HCT116 (cell line): ENCODE data around the gene TAS1R2. TPM values are rescaled to one million over a fixed set of nuclear protein-coding genes. Genes with fewer than 3 reads are reported as not detected.

Experiments used
- ATAC-seq: fragments of 200-7000 bp; cut with Tn5 transposase; 2 replicates; pipeline ENCODE4 v1.9.1; 2020; ENCODE audit warnings: mild to moderate bottlenecking, moderate library complexity
- BruUV-seq: library from RNA; stranded (reverse); fragments of 400-500 nt; replicated peaks from 2 replicates; lab custom pipeline; 2021; lab: Mats Ljungman, UMichigan
- CTCF ChIA-PET: fragments of 300-600 bp; sonication (Branson Sonifier 250); formaldehyde crosslinking; loops from one replicate; lab custom pipeline; 2021; ENCODE audit warnings: antibody characterized with exemption; lab: Charles Lee
- POLR2A ChIA-PET: fragments of 300-600, 350-600 bp; sonication (Branson Sonifier 250); formaldehyde crosslinking; loops from one replicate; lab custom pipeline; 2021; ENCODE audit warnings: antibody characterized with exemption; lab: Charles Lee
- RAD21 ChIA-PET, 2 experiments: fragments of 300-600 bp; sonication (Branson Sonifier 250); formaldehyde crosslinking; loops; one replicate each; lab custom pipeline; 2023; ENCODE audit warnings: low total read pairs in 2 of 2; ENCODE audit not compliant: uncharacterized antibody in 2 of 2, unreplicated experiment in 2 of 2, low non-redundant PET in 1 of 2; lab: Charles Lee
- DNase-seq: peaks from one replicate; pipeline ENCODE4 v3.0.0-alpha.2; 2010; ENCODE audit warnings: low read depth, low spot score
- H2AFZ ChIP-seq: fragments of 200-600 bp; shearing (Covaris generic), sonication (generic); 2 replicates; pipeline ENCODE4 v1.6.1; 2017; ENCODE audit warnings: low read depth, mixed run types, mixed read lengths, antibody characterized with exemption, low read length; ENCODE audit not compliant: poor library complexity, severe bottlenecking
- H3K27ac ChIP-seq: 2 replicates; pipeline ENCODE4 v1.5.1; 2012; ENCODE audit warnings: low read depth, low read length
- H3K27me3 ChIP-seq: fragments of 200-600 bp; sonication (generic); 2 replicates; pipeline ENCODE4 v1.6.1; 2016; ENCODE audit warnings: mixed run types, low read length, mixed read lengths; ENCODE audit not compliant: insufficient read depth
- H3K36me3 ChIP-seq, 2 experiments: fragments of 200-500 bp in 1 of 2; fragments of 200-600 bp in 1 of 2; sonication (Bioruptor generic) in 1 of 2; sonication (generic) in 1 of 2; 2 replicates each; pipeline versions ENCODE4 v1.5.1 to v1.6.1; 2014 to 2016; ENCODE audit warnings: low read length in 2 of 2, inconsistent platforms in 1 of 2, mixed read lengths in 1 of 2, mixed run types in 1 of 2; ENCODE audit not compliant: insufficient read depth in 2 of 2, control insufficient read depth in 1 of 2
- H3K4me1 ChIP-seq, 2 experiments: fragments of 200-600 bp in 1 of 2; sonication (generic) in 1 of 2; 2 replicates each; pipeline versions ENCODE4 v1.5.1 to v1.6.1; 2012 to 2017; ENCODE audit warnings: low read length in 2 of 2, inconsistent platforms in 1 of 2, mild to moderate bottlenecking in 1 of 2, mixed read lengths in 1 of 2, mixed run types in 1 of 2, moderate library complexity in 1 of 2; ENCODE audit not compliant: insufficient read depth in 2 of 2, control insufficient read depth in 1 of 2
- H3K4me2 ChIP-seq: fragments of 200-600 bp; sonication (generic); 2 replicates; pipeline ENCODE4 v1.6.1; 2017; ENCODE audit warnings: mixed run types, low read length, mixed read lengths
- H3K4me3 ChIP-seq, 2 experiments: fragments of 200-600 bp in 1 of 2; sonication (generic) in 1 of 2; replicated peaks in 1 of 2; 2 replicates each; pipeline ENCODE4 v1.5.1; 2011 to 2016; ENCODE audit warnings: low read length in 2 of 2, control low read depth in 1 of 2, low read depth in 1 of 2, mild to moderate bottlenecking in 1 of 2, mixed read lengths in 1 of 2, mixed run types in 1 of 2
- H3K79me2 ChIP-seq: fragments of 200-600 bp; sonication (generic); 2 replicates; pipeline ENCODE4 v1.6.1; 2017; ENCODE audit warnings: mild to moderate bottlenecking, mixed run types, low read length, moderate library complexity, mixed read lengths; ENCODE audit not compliant: insufficient read depth
- H3K9ac ChIP-seq: fragments of 200-600 bp; sonication (generic); 2 replicates; pipeline ENCODE4 v1.6.1; 2016; ENCODE audit warnings: low read length, mixed read lengths
- H3K9me2 ChIP-seq: fragments of 200-600 bp; sonication (generic), shearing (Covaris generic); 2 replicates; pipeline ENCODE4 v1.6.1; 2017; ENCODE audit warnings: mixed run types, mild to moderate bottlenecking, moderate library complexity; ENCODE audit not compliant: insufficient read depth
- H3K9me3 ChIP-seq, 2 experiments: fragments of 200-500 bp in 1 of 2; fragments of 200-600 bp in 1 of 2; sonication (Bioruptor generic) in 1 of 2; sonication (generic) in 1 of 2; 2 replicates each; pipeline ENCODE4 v1.6.1; 2014 to 2017; ENCODE audit warnings: low read length in 2 of 2, mixed read lengths in 2 of 2, inconsistent platforms in 1 of 2, low read depth in 1 of 2, mild to moderate bottlenecking in 1 of 2, mixed run types in 1 of 2, moderate library complexity in 1 of 2; ENCODE audit not compliant: control insufficient read depth in 1 of 2, insufficient read depth in 1 of 2
- H4K20me1 ChIP-seq: fragments of 200-600 bp; sonication (generic), shearing (Covaris generic); 2 replicates; pipeline ENCODE4 v1.6.1; 2017; ENCODE audit warnings: mixed run types, mild to moderate bottlenecking, moderate library complexity; ENCODE audit not compliant: insufficient read depth
- EGR1 ChIP-seq: IDR thresholded peaks from 2 replicates; pipeline ENCODE4 v1.6.1; 2012; ENCODE audit warnings: low read depth
- ELF1 ChIP-seq: IDR thresholded peaks from 2 replicates; pipeline ENCODE4 v1.6.1; 2012; ENCODE audit warnings: low read depth, borderline replicate concordance
- EZH2 ChIP-seq: fragments of 200-600 bp; sonication (generic); IDR thresholded peaks from 2 replicates; pipeline ENCODE4 v1.6.1; 2017; ENCODE audit warnings: antibody characterized with exemption, mixed run types
- EZH2phosphoT487 ChIP-seq: fragments of 200-600 bp; IDR thresholded peaks from 2 replicates; pipeline ENCODE4 v1.6.1; 2018; ENCODE audit warnings: antibody characterized with exemption, borderline replicate concordance
- FOSL1 ChIP-seq: IDR thresholded peaks from 2 replicates; pipeline ENCODE4 v1.6.1; 2012; ENCODE audit warnings: low read depth
- MAX ChIP-seq: IDR thresholded peaks from 2 replicates; pipeline ENCODE4 v1.6.1; 2012
- REST ChIP-seq: IDR thresholded peaks from 2 replicates; pipeline ENCODE4 v1.6.1; 2012; ENCODE audit warnings: low read depth
- SIN3A ChIP-seq: IDR thresholded peaks from 2 replicates; pipeline ENCODE4 v1.6.1; 2012; ENCODE audit warnings: low read depth
- SP1 ChIP-seq: IDR thresholded peaks from 2 replicates; pipeline ENCODE4 v1.6.1; 2012; ENCODE audit warnings: low read depth
- ZBTB33 ChIP-seq: IDR thresholded peaks from 2 replicates; pipeline ENCODE4 v1.6.1; 2011; ENCODE audit warnings: mild to moderate bottlenecking, low read length, moderate library complexity; ENCODE audit not compliant: insufficient replicate concordance; ENCODE audit errors: extremely low read depth
- ZFX ChIP-seq: fragments of 450-650 bp; IDR thresholded peaks from 2 replicates; pipeline ENCODE4 v1.6.1; 2017
- ZNF274 ChIP-seq: fragments of 200-500 bp; sonication (Bioruptor generic); IDR thresholded peaks from 2 replicates; pipeline ENCODE4 v1.6.1; 2014; ENCODE audit warnings: mild to moderate bottlenecking, low read depth, low read length, inconsistent platforms
- intact Hi-C: fragments of 100-400 bp; cut with micrococcal nuclease; formaldehyde crosslinking; loops from 2 replicates; pipeline ENCODE4 v1.10.0; 2022
- total RNA-seq: library from RNA; stranded (reverse); gene quantifications from one replicate; pipeline ENCODE4 v1.2.1, GENCODE V29; 2021; ENCODE audit not compliant: unreplicated experiment

Gene TAS1R2
- total RNA-seq, 1 experiment from 2014 or later, result not detected

DNA sequence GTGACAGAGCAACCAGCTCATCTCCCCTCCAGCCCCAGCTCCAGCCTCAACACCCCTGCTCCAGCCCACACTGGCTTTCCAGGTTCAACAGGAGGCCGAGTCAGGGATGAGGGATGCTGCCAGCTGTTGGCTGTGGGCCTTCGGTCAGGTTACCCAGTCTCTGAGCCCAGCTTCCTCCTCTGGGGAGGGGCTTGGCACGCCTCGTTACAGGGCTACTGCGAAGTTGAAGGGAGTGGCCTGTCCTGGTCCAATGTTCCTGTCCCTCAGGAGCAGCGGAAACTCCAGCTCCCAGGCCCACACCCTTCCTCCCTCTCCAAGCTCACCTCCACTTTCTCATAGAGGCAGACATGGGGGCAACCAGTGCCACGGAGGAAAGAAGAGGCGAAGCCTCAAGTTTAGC is 15.1 kb upstream of the TAS1R2 start:
- no peaks in the 10 kb centered on the region for H4K20me1 ChIP-seq
- ChIA-PET RAD21 (interaction anchor here (1.0 to 1.6 kb wide), 2 partner anchors 277 kb away, joined by 3 to 13 read pairs (median 9); no protein-coding TSS in a partner anchor), CTCF (interaction anchor here (1.0 to 4.4 kb wide), 9 partner anchors 8 to 293 kb away, joined by 3 to 61 read pairs (median 6); no protein-coding TSS in a partner anchor), POLR2A (no interaction called here)
- H3K9me3 ChIP-seq, result no peaks in the 10 kb centered on the region
- no TSS peak for BruUV-seq
- H3K27me3 ChIP-seq, result no peaks in the 10 kb centered on the region
- H3K27ac ChIP-seq, result no peak overlapping the region
- no peaks in the 10 kb centered on the region for H3K9me2 ChIP-seq
- H3K36me3 ChIP-seq, result no peaks in the 10 kb centered on the region
- H3K4me1 ChIP-seq, result peaks cover 0 to 6% of the 10 kb centered on the region in 2 experiments; a peak in 1 of 4 replicates
- DNase-seq (no peak), ATAC-seq (no peak)
- H3K9ac ChIP-seq, result no peak overlapping the region
- intact Hi-C loops, result loop anchor here (2.0 kb wide), 1 partner anchor 54 kb away; no protein-coding TSS in a partner anchor
- H3K4me2 ChIP-seq, result no peak overlapping the region
- H3K4me3 ChIP-seq, result no peak overlapping the region
- H3K79me2 ChIP-seq, result no peaks in the 10 kb centered on the region
- no peak for TF ChIP-seq SP1
- TF ChIP-seq EZH2phosphoT487, result no peak
- H2AFZ ChIP-seq, result no peak overlapping the region

DNA sequence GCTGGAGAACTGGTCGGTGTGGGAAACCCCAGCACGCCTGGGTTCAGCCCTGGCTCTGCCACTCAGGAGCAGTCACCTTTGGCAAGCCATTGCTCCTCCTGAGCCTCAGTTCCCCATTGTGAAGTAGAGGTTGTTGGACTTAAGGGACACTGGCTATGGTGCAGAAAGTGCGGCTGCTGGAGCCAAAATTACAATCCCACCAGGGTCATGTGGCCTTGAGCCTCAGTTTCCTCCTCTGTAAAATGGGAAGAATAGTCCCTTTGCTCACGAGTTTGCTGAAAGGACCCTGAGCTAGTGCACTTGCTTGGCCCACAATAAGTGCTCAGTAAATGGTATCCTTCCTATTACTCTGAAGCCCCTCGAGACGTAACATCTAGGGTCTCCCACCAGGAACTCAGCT is 14.6 kb upstream of the TAS1R2 start:
- Histone ChIP-seq H4K20me1 (no peaks in the 10 kb centered on the region), H3K4me1 (peaks cover 0 to 6% of the 10 kb centered on the region in 2 experiments; a peak in 1 of 4 replicates), H2AFZ (no peak overlapping the region), H3K27me3 (no peaks in the 10 kb centered on the region), H3K9me3 (no peaks in the 10 kb centered on the region), H3K4me3 (no peak overlapping the region), H3K36me3 (no peaks in the 10 kb centered on the region), H3K79me2 (no peaks in the 10 kb centered on the region), H3K9me2 (no peaks in the 10 kb centered on the region), H3K4me2 (no peak overlapping the region), H3K9ac (no peak overlapping the region), H3K27ac (no peak overlapping the region)
- ChIA-PET CTCF (interaction anchor here (4.4 kb wide), 1 partner anchor 276 kb away, joined by 61 read pairs; no protein-coding TSS in a partner anchor), RAD21 (interaction anchor here in 1 of 2 experiments (1.5 kb wide), 1 partner anchor 277 kb away, joined by 3 read pairs; no protein-coding TSS in a partner anchor), POLR2A (no interaction called here)
- ATAC-seq, result no peak
- no TSS peak for BruUV-seq
- DNase-seq, result no peak
- intact Hi-C loops, result loop anchor here (2.0 kb wide), 1 partner anchor 53 kb away; no protein-coding TSS in a partner anchor
- TF ChIP-seq ZBTB33, result no peak
- TF ChIP-seq REST, result no peak
- TF ChIP-seq EGR1, result no peak
- no peak for TF ChIP-seq ELF1
- no peak for TF ChIP-seq ZNF274
- no peak for TF ChIP-seq FOSL1
- TF ChIP-seq MAX, result no peak
- TF ChIP-seq SIN3A, result no peak
- TF ChIP-seq ZFX, result no peak
- TF ChIP-seq EZH2, result no peak
- TF ChIP-seq SP1, result no peak
